Gastrocnemius medialis (tissue), 4 donors: ENCODE measurements around the gene KLHL6. TPM values are rescaled to one million over a fixed set of nuclear protein-coding genes. Genes with fewer than 3 reads are reported as not detected.

ENCODE experiments used
- ATAC-seq, 2 donors: fragments of 150-250 bp; one replicate each; pipeline ENCODE4 v1.9.1; 2016
- DNase-seq, 2 donors: peaks; one replicate each; pipeline ENCODE4 v3.0.0-alpha.2; 2019
- H3K27ac ChIP-seq, 4 donors: fragments of 200-600 bp; sonication (generic); 1 replicate in 1 of 4; 2 replicates in 3 of 4; pipeline ENCODE4 v1.5.1; 2016 to 2018; ENCODE audit warnings: mild to moderate bottlenecking in 2 of 4, moderate library complexity in 1 of 4
- H3K27me3 ChIP-seq, 3 donors: fragments of 200-600 bp; sonication (generic) in 2 of 3; 1 replicate in 1 of 3; 2 replicates in 2 of 3; pipeline versions ENCODE4 v1.5.1 to v1.6.0; 2016 to 2019; ENCODE audit warnings: mild to moderate bottlenecking in 1 of 3, moderate library complexity in 1 of 3
- H3K36me3 ChIP-seq, 2 donors: fragments of 200-600 bp; sonication (generic) in 1 of 2; one replicate each; pipeline ENCODE4 v1.5.1; 2017 to 2018
- H3K4me1 ChIP-seq, 2 donors: fragments of 200-600 bp; sonication (generic) in 1 of 2; one replicate each; pipeline ENCODE4 v1.5.1; 2016 to 2017; ENCODE audit warnings: mild to moderate bottlenecking in 2 of 2
- H3K4me3 ChIP-seq, 4 donors: fragments of 200-600 bp; sonication (generic) in 3 of 4; 1 replicate in 1 of 4; 2 replicates in 3 of 4; pipeline ENCODE4 v1.5.1; 2016 to 2019; ENCODE audit warnings: mild to moderate bottlenecking in 2 of 4
- H3K9me3 ChIP-seq, 3 donors: fragments of 200-600 bp; sonication (generic) in 2 of 3; 1 replicate in 1 of 3; 2 replicates in 2 of 3; pipeline ENCODE4 v1.5.1; 2016 to 2019
- CTCF ChIP-seq, 5 experiments: fragments of 450-650 bp in 3 of 5; fragments of 200-600 bp in 2 of 5; sonication (generic) in 2 of 5; IDR thresholded peaks in 4 of 5; conservative IDR thresholded peaks in 1 of 5; 1 replicate in 4 of 5; 2 replicates in 1 of 5; pipeline ENCODE4 v1.5.1; 2016 to 2019; ENCODE audit warnings: antibody characterized with exemption in 5 of 5, mild to moderate bottlenecking in 3 of 5, moderate library complexity in 3 of 5
- POLR2A ChIP-seq, 2 donors: fragments of 450-650 bp; IDR thresholded peaks; one replicate each; pipeline ENCODE4 v1.6.1; 2017; ENCODE audit warnings: antibody characterized with exemption in 2 of 2, mild to moderate bottlenecking in 2 of 2, moderate library complexity in 2 of 2
- in situ Hi-C, 4 donors: fragments of 200-750 bp; cut with MboI; loops; one replicate each; pipeline versions ENCODE4 v1.15.0 to v1.8.0; 2017; ENCODE audit warnings: low sequenced_read_pairs in 4 of 4
- intact Hi-C: fragments of 100-400 bp; cut with DNase I; formaldehyde crosslinking; loops from one replicate; pipeline ENCODE4 v1.15.1; 2023; ENCODE audit warnings: low total_unique reads
- total RNA-seq, 4 donors: library from RNA; depleted of rRNA; stranded (reverse); fragments of >200 nt; gene quantifications; one replicate each; pipeline versions ENCODE4 v1.1.0 to v1.2.3, GENCODE V29; 2016

Gene KLHL6
- total RNA-seq, 4 donors from 2014 or later, result 0.15 to 0.31 (median 0.30) TPM

- intact Hi-C loops, result no loop called here
- no peak for ATAC-seq
- Histone ChIP-seq H3K4me1 (peaks cover 13 to 21% of the 10 kb centered on the region in 2 donors), H3K27ac (no peak overlapping the region), H3K9me3 (no peaks in the 10 kb centered on the region), H3K27me3 (no peaks in the 10 kb centered on the region), H3K36me3 (no peaks in the 10 kb centered on the region), H3K4me3 (no peak overlapping the region)
- in situ Hi-C loops, result no loop called here
- no peak for DNase-seq
- TF ChIP-seq POLR2A (IDR thresholded peaks at IDR 0.05) (no peak), CTCF (IDR thresholded peaks at IDR 0.05 in 4 of 5, conservative IDR thresholded peaks at IDR 0.05 in 1 of 5) (no peak)
Observed at GRCh38 chr3:183494341-183494740, 61.2 kb downstream of the KLHL6 start.

GRCh38 chr3:183493296-183494045, 62.0 kb downstream of the KLHL6 start:
- no peak for DNase-seq
- H3K27ac ChIP-seq, result peak overlapping the region in 2 of 4 donors; percentile 17 to 47
- no peak for ATAC-seq
- no peaks in the 10 kb centered on the region for H3K36me3 ChIP-seq
- no peak overlapping the region for H3K4me3 ChIP-seq
- peaks cover 21 to 30% of the 10 kb centered on the region in 2 donors for H3K4me1 ChIP-seq
- TF ChIP-seq POLR2A (IDR thresholded peaks at IDR 0.05) (no peak), CTCF (IDR thresholded peaks at IDR 0.05 in 4 of 5, conservative IDR thresholded peaks at IDR 0.05 in 1 of 5) (no peak)
- no peaks in the 10 kb centered on the region for H3K9me3 ChIP-seq
- no peaks in the 10 kb centered on the region for H3K27me3 ChIP-seq
- in situ Hi-C loops, result no loop called here
- intact Hi-C loops, result no loop called here

- in situ Hi-C loops, result no loop called here
- Histone ChIP-seq H3K9me3 (no peaks in the 10 kb centered on the region), H3K27ac (peak overlapping the region in 1 of 4 donors; percentile 17), H3K27me3 (no peaks in the 10 kb centered on the region), H3K36me3 (no peaks in the 10 kb centered on the region), H3K4me1 (peaks cover 27 to 36% of the 10 kb centered on the region in 2 donors), H3K4me3 (no peak overlapping the region)
- ATAC-seq (no peak), DNase-seq (no peak)
- intact Hi-C loops, result no loop called here
- TF ChIP-seq CTCF (IDR thresholded peaks at IDR 0.05 in 4 of 5, conservative IDR thresholded peaks at IDR 0.05 in 1 of 5) (no peak), POLR2A (IDR thresholded peaks at IDR 0.05) (no peak)
Observed at GRCh38 chr3:183492849-183493179, 62.7 kb downstream of the KLHL6 start.

- in situ Hi-C loops, result no loop called here
- Histone ChIP-seq H3K27ac (no peak overlapping the region), H3K27me3 (no peaks in the 10 kb centered on the region), H3K4me1 (peaks cover 28 to 41% of the 10 kb centered on the region in 2 donors), H3K36me3 (no peaks in the 10 kb centered on the region), H3K9me3 (no peaks in the 10 kb centered on the region), H3K4me3 (no peak overlapping the region)
- no peak for DNase-seq
- TF ChIP-seq POLR2A (IDR thresholded peaks at IDR 0.05), result no peak
- TF ChIP-seq CTCF (IDR thresholded peaks at IDR 0.05 in 4 of 5, conservative IDR thresholded peaks at IDR 0.05 in 1 of 5), result no peak
- no peak for ATAC-seq
- intact Hi-C loops, result no loop called here
Observed at GRCh38 chr3:183491923-183492848, 63.3 kb downstream of the KLHL6 start.
